ENCODE measurements around the gene GPR89A.
"Not testable (repeated sequence)": the region's sequence is repeated elsewhere in the genome, so short reads cannot be mapped to it uniquely, and the experiment has no call there.

GPR89A gene

GRCh38 chr1:145718465-145718864 is 110.7 kb downstream of the GPR89A start:
- DNase-seq (ENCODE audit: low read depth): not testable (repeated sequence)

- DNase-seq (ENCODE audit: low read depth): no peak
Measured at GRCh38 chr1:145719230-145720079, 111.7 kb downstream of the GPR89A start, which contains the start of gene CD160. TSS of gene CD160 (plus strand) at chr1:145719499. CDS start at chr1:145728328, 8,829 bp downstream.
